GM10266 (cell line): ENCODE results near the gene PPM1E.

Experiments used
- DNase-seq: peaks from one replicate; pipeline ENCODE4 v3.0.0; 2012; ENCODE audit errors: extremely low spot score
- CTCF ChIP-seq: IDR thresholded peaks from 2 replicates; pipeline ENCODE4 v1.5.1; 2012; ENCODE audit warnings: mild to moderate bottlenecking, low read depth; ENCODE audit not compliant: control insufficient read depth, insufficient read depth; ENCODE audit errors: missing control alignments

The PPM1E gene

GRCh38 chr17:58968426-58969061, 212.9 kb downstream of the PPM1E start:
- TF ChIP-seq CTCF = no peak
- no peak for DNase-seq

DNA sequence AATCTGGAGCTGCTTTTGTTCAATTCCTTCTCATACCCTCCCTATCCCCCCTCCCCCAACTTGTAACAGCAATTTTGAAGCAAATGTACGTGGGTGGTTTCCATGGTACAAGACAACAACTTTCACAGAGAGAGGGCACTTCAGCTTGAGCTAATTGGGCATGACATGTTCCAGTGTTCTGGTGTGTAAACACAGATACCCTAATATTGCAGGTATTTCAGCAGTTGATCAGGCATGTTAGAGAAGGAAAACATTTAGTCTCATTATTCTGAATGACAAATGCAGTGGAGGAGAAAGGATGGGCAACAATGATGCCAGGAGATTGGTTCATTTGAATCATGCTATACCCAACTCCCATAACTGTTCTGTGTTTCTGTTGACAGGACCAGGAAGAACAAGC, 213.5 kb downstream of the PPM1E start:
- TF ChIP-seq CTCF = no peak
- peak; percentile 10 for DNase-seq

DNA sequence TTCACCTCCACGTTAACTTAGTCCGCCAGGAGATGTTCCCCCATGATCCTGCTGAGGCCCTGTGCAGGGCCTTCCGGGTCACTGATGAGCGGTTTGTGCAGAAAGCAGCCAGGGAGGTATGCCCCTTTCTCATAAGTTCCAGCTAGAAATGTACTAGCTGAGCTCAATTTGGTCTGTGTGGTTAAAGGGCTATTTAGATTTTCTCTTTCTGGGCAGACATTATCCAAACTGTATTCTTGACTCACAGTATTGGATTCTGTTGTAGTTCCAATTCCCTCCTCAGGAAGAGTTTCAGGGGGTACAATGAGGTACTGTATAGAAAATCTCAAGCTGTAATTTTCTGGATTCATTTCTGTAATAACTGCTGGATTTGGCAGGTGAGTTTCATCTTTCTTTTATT, 214.0 kb downstream of the PPM1E start:
- DNase-seq = no peak
- TF ChIP-seq CTCF = no peak

DNA sequence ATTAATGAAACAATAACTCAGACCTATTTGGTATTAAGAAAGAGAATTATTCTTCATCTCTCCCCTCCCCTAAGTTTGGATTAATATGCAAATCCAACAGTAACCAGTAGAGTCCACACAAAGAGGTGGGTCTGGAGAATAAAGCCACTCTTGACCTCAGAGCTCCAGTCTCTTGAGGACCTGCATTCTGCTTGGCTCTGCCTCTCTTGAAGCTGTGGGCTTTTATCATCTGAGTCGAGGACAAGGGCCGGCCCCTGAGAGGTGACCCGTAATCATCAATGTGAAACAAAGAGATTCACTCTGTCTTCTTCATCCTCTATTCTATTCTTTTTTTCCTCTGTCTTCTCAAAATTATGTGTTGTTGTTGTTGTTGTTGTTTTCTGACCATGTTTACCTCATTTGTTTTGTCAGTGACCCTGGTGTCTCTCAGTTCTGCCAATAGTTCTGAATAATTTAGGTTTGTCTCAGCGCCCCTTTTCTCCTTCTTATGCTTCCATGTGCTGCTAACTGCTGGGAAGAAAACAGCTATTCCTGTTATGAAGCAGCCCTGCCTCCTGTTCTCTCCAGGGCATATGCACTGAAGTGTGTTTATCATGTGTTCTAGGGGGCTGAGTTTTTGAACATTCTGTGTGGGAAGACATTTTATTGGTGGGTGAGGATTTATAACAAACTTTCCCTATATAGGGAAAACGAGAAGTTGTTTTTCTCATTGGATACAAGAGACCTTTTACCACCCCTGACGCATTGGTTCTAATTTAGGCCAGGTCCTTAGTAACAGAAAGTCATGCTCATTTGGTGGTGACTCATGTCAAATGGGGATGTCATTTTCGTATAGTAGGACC, 215.2 kb downstream of the PPM1E start:
- no peak for DNase-seq
- no peak for TF ChIP-seq CTCF

GRCh38 chr17:58974354-58974753, 218.7 kb downstream of the PPM1E start:
- no peak for DNase-seq
- TF ChIP-seq CTCF = no peak

GRCh38 chr17:58976541-58976940, 220.9 kb downstream of the PPM1E start:
- no peak for DNase-seq
- TF ChIP-seq CTCF = no peak
